GM10266 (cell line): ENCODE measurements around the gene CASP3.

Experiments used
- DNase-seq: peaks from one replicate; pipeline ENCODE4 v3.0.0; 2012; ENCODE audit errors: extremely low spot score
- TF ChIP-seq, protein P1 (sequence below): IDR thresholded peaks from 2 replicates; pipeline ENCODE4 v1.5.1; 2012; ENCODE audit warnings: mild to moderate bottlenecking, low read depth; ENCODE audit not compliant: control insufficient read depth, insufficient read depth; ENCODE audit errors: missing control alignments

CASP3 gene

DNA sequence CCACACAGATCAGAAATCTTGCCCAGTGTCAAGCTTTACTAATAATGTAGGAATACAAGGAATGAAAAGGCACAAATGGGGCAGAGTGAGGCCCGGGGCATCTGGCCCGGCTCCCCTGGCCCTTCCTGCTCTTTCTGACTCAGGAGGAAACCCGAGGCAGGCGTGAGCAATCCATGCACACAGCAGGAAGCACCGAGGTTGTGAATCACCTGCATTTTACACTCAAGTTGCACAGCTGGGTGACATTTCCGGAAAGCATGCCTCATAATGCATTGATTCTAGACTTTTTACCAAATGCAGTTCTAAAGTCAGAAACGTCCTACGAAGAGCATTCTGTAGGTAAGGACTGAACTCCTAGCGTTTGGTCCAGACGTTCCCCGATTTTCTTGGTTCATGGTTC, 39.2 kb upstream of the CASP3 start:
- TF ChIP-seq, protein P1, sequence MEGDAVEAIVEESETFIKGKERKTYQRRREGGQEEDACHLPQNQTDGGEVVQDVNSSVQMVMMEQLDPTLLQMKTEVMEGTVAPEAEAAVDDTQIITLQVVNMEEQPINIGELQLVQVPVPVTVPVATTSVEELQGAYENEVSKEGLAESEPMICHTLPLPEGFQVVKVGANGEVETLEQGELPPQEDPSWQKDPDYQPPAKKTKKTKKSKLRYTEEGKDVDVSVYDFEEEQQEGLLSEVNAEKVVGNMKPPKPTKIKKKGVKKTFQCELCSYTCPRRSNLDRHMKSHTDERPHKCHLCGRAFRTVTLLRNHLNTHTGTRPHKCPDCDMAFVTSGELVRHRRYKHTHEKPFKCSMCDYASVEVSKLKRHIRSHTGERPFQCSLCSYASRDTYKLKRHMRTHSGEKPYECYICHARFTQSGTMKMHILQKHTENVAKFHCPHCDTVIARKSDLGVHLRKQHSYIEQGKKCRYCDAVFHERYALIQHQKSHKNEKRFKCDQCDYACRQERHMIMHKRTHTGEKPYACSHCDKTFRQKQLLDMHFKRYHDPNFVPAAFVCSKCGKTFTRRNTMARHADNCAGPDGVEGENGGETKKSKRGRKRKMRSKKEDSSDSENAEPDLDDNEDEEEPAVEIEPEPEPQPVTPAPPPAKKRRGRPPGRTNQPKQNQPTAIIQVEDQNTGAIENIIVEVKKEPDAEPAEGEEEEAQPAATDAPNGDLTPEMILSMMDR, result no peak
- no peak for DNase-seq

- TF ChIP-seq, protein P1, result no peak
- no peak for DNase-seq
Measured at GRCh38 chr4:184688005-184688404, 38.8 kb upstream of the CASP3 start.

- TF ChIP-seq, protein P1, result no peak
- no peak for DNase-seq
Measured at GRCh38 chr4:184684491-184685189, 35.4 kb upstream of the CASP3 start.

DNA sequence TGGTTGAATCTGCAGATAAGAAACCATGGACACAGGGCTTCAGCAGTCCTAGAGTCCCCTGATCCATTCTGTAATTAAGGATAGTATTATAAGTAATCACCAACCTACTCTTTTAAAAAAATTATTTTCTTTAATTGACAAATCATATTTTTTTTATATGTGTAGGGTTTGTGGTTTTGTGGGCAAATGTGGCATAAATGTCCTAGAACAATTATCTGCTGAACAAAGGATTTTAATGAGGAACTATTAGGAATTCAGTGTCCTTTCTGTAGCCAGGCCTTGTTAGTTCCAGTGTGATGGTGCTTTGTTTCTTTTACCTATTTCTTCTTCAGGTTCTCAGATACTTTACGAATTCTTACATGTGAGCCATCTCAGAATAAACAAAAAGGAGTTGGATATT, 32.7 kb upstream of the CASP3 start:
- DNase-seq, result no peak
- TF ChIP-seq, protein P1, result no peak

DNA sequence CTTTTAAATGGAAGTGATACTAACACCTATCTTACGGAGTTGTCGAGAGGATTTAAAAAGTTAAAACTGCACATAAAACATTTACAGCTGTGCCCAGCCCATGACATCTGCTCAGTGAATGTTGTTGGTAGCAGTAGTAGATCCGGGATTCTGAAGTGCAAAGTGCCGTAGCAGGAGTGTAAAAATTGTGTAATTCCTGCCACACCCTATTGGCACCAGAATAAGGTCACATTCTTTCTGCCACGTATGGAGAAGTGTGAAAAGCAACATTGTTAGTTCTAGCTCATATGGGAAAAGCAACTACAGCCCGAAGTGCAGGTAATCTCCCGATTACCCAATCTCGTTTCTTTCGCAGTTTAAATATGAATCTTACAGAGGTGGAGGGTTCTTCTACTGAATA, 31.5 kb upstream of the CASP3 start:
- TF ChIP-seq, protein P1, result no peak
- DNase-seq, result no peak

- no peak for DNase-seq
- TF ChIP-seq, protein P1, result no peak
Measured at GRCh38 chr4:184675821-184676492, 26.7 kb upstream of the CASP3 start.

DNA sequence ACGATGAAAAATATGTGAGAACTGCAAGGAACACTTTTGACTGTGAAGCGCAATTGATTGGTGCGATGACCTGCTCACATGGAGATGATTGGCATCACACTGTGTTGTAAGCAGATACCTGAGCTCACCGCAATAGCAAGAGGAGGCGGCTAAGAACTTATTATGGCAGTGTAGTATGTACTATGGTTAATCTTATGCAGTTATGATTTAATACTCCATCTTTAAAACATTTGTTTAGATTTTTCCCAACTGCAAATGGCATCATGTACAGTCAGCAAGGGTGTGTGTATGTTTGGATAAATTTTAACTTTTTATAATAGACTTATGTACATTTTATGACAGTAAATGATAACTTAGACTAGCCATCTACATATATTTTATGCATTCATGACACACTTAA, 25.8 kb upstream of the CASP3 start:
- TF ChIP-seq, protein P1, result no peak
- DNase-seq, result no peak
